Measurements from ENCODE around the gene CCDC13. TPM values are rescaled to one million over a fixed set of nuclear protein-coding genes. Genes with fewer than 3 reads are reported as not detected.

The CCDC13 gene
- total RNA-seq, 2 experiments from 2014 or later: 0.38 TPM; not detected in 1

DNA sequence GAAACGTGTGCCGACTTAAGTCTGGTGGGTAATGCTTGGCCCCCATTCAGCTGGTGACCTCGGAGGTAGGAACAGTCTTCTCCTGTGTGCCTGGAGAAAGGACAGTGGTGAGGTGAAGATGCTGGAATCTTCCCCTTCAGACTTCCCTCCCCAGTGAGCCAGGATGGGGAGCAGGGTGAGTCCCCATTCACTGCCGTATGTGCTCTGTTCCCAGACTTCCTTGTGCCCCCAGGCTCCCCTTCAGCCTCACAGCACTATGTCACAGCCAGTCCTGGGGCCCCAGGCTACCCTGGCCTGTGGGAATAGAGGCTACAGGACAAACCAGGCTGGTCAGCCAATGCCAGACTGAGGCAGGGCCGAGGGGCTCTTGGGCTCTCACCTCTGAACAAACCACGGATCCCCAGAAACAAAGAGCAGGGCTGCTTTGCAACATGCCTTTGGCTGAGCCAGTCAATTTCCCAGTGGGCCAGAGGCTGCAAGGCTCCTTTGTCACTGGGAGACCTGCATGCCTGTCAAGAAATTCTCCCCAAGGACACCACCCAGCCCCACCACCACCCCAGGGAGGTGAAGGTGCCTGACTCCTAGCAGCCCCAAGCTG lies 38.7 kb downstream of the CCDC13 start:
- H3K36me3 ChIP-seq (ENCODE audit: insufficient read depth, low read length): no peaks in the 10 kb centered on the region
- H3K27ac ChIP-seq (ENCODE audit: low read depth in 1 of 2, low read length in 2 of 2): no peak overlapping the region
- intact Hi-C loops (cut with DNase I, micrococcal nuclease): no loop called here
- TF ChIP-seq, protein P1, sequence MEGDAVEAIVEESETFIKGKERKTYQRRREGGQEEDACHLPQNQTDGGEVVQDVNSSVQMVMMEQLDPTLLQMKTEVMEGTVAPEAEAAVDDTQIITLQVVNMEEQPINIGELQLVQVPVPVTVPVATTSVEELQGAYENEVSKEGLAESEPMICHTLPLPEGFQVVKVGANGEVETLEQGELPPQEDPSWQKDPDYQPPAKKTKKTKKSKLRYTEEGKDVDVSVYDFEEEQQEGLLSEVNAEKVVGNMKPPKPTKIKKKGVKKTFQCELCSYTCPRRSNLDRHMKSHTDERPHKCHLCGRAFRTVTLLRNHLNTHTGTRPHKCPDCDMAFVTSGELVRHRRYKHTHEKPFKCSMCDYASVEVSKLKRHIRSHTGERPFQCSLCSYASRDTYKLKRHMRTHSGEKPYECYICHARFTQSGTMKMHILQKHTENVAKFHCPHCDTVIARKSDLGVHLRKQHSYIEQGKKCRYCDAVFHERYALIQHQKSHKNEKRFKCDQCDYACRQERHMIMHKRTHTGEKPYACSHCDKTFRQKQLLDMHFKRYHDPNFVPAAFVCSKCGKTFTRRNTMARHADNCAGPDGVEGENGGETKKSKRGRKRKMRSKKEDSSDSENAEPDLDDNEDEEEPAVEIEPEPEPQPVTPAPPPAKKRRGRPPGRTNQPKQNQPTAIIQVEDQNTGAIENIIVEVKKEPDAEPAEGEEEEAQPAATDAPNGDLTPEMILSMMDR (IDR thresholded peaks at IDR 0.05): no peak
- Mint-ChIP-seq H3K27me3 (no peaks in the 10 kb centered on the region), H3K27ac (no peak overlapping the region), H3K9me3 (no peaks in the 10 kb centered on the region), H3K4me1 (ENCODE audit: low read depth) (no peaks in the 10 kb centered on the region), H3K4me3 (no peak overlapping the region), H3K36me3 (ENCODE audit: low read depth) (no peaks in the 10 kb centered on the region)
- ChIA-PET CTCF (no interaction called here), POLR2A (no interaction called here)
- DNase-seq (peak in 1 of 14 experiments; percentile 5), ATAC-seq (ENCODE audit: poor library complexity) (no peak)
- no peak overlapping the region for H3K4me3 ChIP-seq (ENCODE audit: low read length)
- H3K4me1 ChIP-seq (ENCODE audit: insufficient read depth, low read length): no peaks in the 10 kb centered on the region
- H3K9me3 ChIP-seq (ENCODE audit: control insufficient read depth in 1 of 2, insufficient read depth in 1 of 2, low read length in 2 of 2): peaks cover 0 to 3% of the 10 kb centered on the region in 2 experiments
- no peaks in the 10 kb centered on the region for H3K27me3 ChIP-seq (ENCODE audit: control insufficient read depth in 1 of 2, insufficient read depth in 2 of 2, low read length in 2 of 2)

DNA sequence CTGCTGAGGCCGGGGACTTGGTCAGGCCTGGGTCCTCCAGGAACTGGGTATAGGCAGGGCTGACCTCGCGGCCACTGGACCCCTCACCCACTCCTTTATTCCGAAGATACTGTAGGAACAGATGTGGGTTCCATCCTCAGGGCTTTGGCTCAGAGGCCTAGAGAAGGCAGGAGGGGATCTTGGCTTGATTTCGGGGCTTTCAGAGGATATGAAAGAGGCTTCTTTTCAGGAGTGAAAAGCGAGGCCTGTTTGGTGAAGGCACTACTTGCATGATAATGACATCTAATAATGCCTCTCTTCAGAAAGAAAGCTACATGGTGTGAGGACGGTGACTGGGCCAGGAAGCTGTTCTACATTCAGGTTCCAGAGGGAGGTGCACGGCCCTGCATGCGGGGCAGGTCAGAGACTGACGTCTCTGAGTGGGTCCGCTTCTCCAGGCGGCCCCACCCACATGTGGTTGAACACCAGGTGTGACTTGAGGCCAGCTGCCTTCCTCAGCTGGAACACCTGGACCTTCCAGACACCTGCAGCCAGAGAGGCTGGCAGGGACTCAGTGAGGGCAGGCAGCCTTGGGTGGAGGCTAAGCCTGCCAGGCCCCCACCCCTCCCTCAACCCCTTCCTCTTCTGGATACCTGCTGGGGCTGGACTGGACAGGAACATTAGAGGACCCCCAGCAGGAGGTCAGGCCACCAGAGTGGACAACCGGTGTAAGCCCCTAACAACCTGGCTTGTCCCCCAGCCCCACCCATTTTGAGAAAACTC lies 39.4 kb downstream of the CCDC13 start:
- Mint-ChIP-seq H3K4me3 (no peak overlapping the region), H3K27ac (no peak overlapping the region), H3K36me3 (ENCODE audit: low read depth) (no peaks in the 10 kb centered on the region), H3K9me3 (no peaks in the 10 kb centered on the region), H3K4me1 (ENCODE audit: low read depth) (no peaks in the 10 kb centered on the region), H3K27me3 (no peaks in the 10 kb centered on the region)
- TF ChIP-seq, protein P1 (IDR thresholded peaks at IDR 0.05): no peak
- no peaks in the 10 kb centered on the region for H3K4me1 ChIP-seq (ENCODE audit: insufficient read depth, low read length)
- no peaks in the 10 kb centered on the region for H3K36me3 ChIP-seq (ENCODE audit: insufficient read depth, low read length)
- DNase-seq (peak in 1 of 14 experiments; percentile 7), ATAC-seq (ENCODE audit: poor library complexity) (no peak)
- intact Hi-C loops (cut with DNase I, micrococcal nuclease): no loop called here
- ChIA-PET POLR2A (no interaction called here), CTCF (no interaction called here)
- H3K4me3 ChIP-seq (ENCODE audit: low read length): no peak overlapping the region
- H3K9me3 ChIP-seq (ENCODE audit: control insufficient read depth in 1 of 2, insufficient read depth in 1 of 2, low read length in 2 of 2): peaks cover 0 to 3% of the 10 kb centered on the region in 2 experiments
- no peak overlapping the region for H3K27ac ChIP-seq (ENCODE audit: low read depth in 1 of 2, low read length in 2 of 2)
- H3K27me3 ChIP-seq (ENCODE audit: control insufficient read depth in 1 of 2, insufficient read depth in 2 of 2, low read length in 2 of 2): no peaks in the 10 kb centered on the region

DNA sequence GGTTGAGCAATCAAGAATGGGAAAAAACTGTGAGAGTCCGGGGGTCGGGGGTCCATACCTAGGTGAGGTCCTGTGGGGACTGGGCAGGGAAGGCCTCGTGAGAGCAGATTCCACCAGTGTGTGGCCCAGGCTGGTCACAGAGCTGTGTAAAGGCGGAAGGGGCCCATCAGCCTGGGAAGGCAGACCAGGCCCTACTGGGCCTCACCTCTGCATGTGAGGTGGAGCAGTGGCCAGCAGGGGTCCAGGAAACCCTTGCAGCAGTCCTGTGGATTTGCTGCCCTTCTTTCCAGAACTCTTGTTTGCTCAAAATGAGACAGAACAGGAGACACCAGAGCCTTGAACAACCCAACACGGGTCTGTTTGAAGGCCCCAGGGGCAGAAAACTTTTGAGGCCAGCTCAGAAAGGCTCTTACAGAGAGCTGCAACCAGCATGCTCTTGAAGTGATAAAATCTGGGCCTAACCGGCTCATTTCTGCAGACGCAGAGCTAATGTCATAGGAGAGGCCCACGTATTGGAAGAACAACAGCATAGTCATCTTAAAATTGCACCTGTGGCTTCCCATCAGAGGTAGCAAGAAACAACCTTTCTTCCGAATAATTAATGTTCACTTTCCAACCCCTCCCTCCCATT lies 40.1 kb downstream of the CCDC13 start:
- TF ChIP-seq, protein P1 (IDR thresholded peaks at IDR 0.05): no peak
- H3K36me3 ChIP-seq (ENCODE audit: insufficient read depth, low read length): no peaks in the 10 kb centered on the region
- H3K27me3 Mint-ChIP-seq: no peaks in the 10 kb centered on the region
- no peak overlapping the region for H3K27ac ChIP-seq (ENCODE audit: low read depth in 1 of 2, low read length in 2 of 2)
- ChIA-PET CTCF (no interaction called here), POLR2A (interaction anchor here (1.8 kb wide), 1 partner anchor 23 kb away, joined by 4 read pairs; no protein-coding TSS in a partner anchor)
- H3K27me3 ChIP-seq (ENCODE audit: control insufficient read depth in 1 of 2, insufficient read depth in 2 of 2, low read length in 2 of 2): no peaks in the 10 kb centered on the region
- no peaks in the 10 kb centered on the region for H3K9me3 Mint-ChIP-seq
- DNase-seq (peak in 1 of 14 experiments; percentile 7), ATAC-seq (ENCODE audit: poor library complexity) (no peak)
- intact Hi-C loops (cut with DNase I, micrococcal nuclease): no loop called here
- no peak overlapping the region for H3K4me3 Mint-ChIP-seq
- no peak overlapping the region for H3K27ac Mint-ChIP-seq
- no peaks in the 10 kb centered on the region for H3K36me3 Mint-ChIP-seq (ENCODE audit: low read depth)
- H3K4me1 Mint-ChIP-seq (ENCODE audit: low read depth): no peaks in the 10 kb centered on the region
- H3K4me3 ChIP-seq (ENCODE audit: low read length): no peak overlapping the region
- no peaks in the 10 kb centered on the region for H3K4me1 ChIP-seq (ENCODE audit: insufficient read depth, low read length)
- peaks cover 0 to 3% of the 10 kb centered on the region in 2 experiments for H3K9me3 ChIP-seq (ENCODE audit: control insufficient read depth in 1 of 2, insufficient read depth in 1 of 2, low read length in 2 of 2)

Data from CD4-positive, alpha-beta T cell (primary cell).